ENCODE results near the gene CD69.

CD69 gene

DNA sequence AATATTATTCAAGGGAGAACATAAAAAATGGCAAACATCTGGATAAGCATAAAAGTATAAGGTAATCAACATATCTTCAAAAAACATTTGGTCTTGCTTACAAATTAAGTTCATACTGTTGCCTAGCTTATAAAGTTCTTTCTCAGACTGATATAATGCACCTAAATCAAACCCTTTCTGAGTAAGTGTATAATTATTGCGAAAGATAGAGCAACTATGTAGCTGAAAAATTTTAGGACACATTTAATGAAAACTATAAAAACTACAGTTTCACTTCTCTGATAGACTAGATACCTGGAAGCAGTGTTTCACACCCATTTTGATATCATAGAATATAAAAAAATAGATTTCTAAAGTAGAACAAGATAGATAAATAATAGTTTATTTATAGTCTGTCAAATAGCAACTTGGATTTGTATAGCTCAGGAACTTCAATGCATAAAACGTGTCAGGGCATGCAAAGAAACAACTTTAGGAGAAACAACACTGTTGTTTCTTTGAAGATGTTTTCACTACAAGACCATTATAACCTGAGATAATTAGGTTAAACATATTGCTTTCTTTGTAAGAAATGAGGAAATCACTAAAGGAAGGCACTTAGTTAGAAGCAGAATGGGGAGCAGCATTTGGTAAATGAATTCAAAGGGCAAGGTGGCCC lies 35.4 kb downstream of the CD69 start:
- in situ Hi-C loops (cut with MboI; ENCODE audit: low sequenced_read_pairs): no loop called here

GRCh38 chr12:9724023-9724422 lies 36.7 kb downstream of the CD69 start:
- in situ Hi-C loops (cut with MboI; ENCODE audit: low sequenced_read_pairs): loop anchor here (25.0 kb wide), 1 partner anchor 387 kb away; no protein-coding TSS in a partner anchor

DNA sequence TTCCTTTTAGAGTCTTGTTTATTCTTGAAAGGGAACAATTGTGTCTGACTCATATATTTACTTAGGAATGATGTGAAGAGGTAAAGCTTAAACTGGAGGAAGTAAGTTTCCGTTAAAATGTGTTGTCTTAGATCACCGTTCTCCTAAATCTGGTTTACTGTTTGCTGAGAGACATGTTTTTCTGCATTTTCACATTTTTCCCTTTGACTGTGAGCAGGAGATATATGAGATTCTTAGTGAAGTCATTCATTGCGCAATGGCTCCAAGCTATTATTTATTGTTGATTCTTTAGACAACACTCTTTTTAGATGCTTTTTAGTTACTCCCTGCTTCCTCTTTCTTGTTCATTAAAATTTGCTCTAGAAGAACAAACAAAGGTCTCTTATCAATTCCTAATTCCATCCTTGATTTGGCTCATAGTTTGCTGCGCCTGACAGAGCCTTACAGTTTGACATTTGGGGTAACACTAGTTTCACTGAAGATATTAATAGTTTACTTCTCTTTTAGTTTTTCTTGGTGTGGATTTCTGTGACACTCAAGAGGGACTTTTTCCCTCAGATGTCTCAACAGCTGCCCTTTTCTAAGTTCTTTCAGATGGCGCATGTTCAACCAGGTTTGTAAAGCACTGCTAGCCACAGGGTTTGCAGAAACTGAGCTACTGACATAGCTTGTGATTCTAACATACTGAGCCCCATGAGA lies 39.2 kb downstream of the CD69 start:
- in situ Hi-C loops (cut with MboI; ENCODE audit: low sequenced_read_pairs): loop anchor here (25.0 kb wide), 1 partner anchor 384 kb away; no protein-coding TSS in a partner anchor

- in situ Hi-C loops (cut with MboI; ENCODE audit: low sequenced_read_pairs): loop anchor here (25.0 kb wide), 1 partner anchor 382 kb away; no protein-coding TSS in a partner anchor
Measured at GRCh38 chr12:9719790-9720189, 40.9 kb downstream of the CD69 start.

GRCh38 chr12:9718968-9719367 lies 41.7 kb downstream of the CD69 start:
- in situ Hi-C loops (cut with MboI; ENCODE audit: low sequenced_read_pairs): loop anchor here (25.0 kb wide), 1 partner anchor 382 kb away; no protein-coding TSS in a partner anchor

- in situ Hi-C loops (cut with MboI; ENCODE audit: low sequenced_read_pairs): loop anchor here (25.0 kb wide), 1 partner anchor 380 kb away; no protein-coding TSS in a partner anchor
Measured at GRCh38 chr12:9717070-9717925, 43.4 kb downstream of the CD69 start.

DNA sequence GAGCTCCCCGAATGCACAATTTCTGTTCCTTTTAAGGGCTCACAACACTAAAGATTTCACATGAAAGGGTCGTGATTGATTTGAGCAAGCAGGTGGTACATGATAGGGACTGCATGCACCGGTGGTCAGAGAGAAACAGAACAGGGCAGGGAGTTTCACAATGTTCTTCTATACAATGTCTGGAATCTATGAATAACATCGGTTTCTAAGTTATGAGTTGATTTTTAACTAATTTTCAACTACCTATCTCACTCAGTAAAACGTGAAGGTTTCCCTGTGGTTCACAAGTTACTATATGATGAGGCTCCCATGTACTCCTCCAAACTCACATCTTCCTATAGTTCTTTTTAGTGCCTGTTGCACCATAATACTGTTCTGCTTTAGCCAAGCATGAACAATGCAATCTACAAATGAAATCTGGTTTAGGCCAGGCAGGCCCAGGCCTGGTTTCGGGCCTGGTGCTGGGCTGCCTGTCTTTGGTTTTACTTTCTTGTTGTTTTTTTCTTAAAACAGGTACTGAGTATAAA lies 47.6 kb downstream of the CD69 start:
- in situ Hi-C loops (cut with MboI; ENCODE audit: low sequenced_read_pairs): loop anchor here (25.0 kb wide), 1 partner anchor 376 kb away; no protein-coding TSS in a partner anchor

DNA sequence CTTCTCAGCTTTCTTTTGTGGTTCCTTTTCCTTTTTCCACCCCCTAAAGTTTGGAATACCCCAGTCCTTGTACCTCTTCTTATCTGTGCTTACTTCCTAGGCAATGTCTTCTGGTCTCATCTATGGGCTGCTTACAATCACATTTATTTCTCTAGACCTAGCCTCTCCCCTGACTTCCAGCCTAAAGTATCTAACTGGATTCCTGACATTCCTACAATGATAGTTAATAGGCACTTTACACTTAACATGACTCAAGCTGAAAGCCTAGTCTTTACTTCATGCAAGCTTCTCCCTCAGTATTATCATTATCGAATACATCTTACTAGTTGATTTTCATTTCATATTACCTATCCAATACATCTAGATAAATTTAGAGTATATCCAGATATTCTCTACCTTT lies 49.0 kb downstream of the CD69 start:
- in situ Hi-C loops (cut with MboI; ENCODE audit: low sequenced_read_pairs): loop anchor here (25.0 kb wide), 1 partner anchor 374 kb away; no protein-coding TSS in a partner anchor

DNA sequence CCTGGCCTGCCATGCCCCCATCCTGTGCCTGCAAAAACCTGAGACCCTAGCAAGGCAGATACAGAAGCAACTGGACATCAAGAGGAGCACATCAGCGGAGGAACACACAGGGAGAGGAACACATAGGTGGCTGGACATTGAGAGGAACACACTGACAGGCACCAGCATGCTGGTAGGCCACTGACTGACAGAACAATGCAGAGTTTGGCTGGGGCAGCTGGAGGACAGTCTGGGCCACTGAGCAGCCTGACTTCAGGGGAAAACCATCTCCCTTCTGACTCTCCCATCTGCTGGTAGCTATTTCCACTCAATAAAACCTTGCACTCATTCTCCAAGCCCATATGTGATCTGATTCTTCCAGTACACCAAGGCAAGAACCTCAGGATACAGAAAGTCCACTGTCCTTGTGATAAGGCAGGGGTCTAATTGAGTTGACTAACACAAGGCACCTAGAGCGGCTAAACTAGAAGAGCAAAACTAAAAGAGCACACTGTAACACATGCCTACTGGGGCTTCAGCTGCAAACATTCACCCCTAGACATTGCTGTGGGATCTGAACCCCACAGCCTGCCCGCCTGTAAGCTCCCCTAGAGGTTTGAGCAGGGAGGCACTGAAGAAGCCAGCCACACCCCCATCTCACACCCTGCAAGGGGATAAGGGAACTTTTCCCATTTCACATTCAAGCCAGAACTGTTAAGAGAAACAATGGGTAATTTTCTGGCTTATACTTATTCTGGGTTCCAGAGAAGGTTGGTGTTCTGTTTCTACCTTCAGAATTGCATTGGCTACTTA lies 49.9 kb downstream of the CD69 start:
- in situ Hi-C loops (cut with MboI; ENCODE audit: low sequenced_read_pairs): loop anchor here (25.0 kb wide), 1 partner anchor 373 kb away; no protein-coding TSS in a partner anchor

DNA sequence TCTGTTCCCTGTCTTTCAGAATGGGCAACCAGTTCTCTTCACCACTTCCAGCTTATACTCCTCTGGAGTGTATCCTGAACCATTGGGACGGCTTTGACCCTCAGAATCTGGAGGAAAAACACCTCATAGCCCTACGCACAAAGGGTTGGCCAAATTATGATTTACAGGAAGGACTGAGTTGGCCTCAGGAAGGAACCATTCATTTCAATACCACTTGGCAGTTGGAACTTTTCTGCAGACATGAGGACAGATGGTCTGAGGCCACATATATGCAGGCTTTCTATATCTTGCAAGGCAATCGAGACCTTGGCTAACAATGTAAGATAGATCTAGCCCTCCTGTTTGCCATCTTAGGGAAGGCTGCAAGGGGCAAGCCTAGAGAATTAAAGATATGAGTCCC lies 51.8 kb downstream of the CD69 start:
- in situ Hi-C loops (cut with MboI; ENCODE audit: low sequenced_read_pairs): loop anchor here (25.0 kb wide), 1 partner anchor 372 kb away; no protein-coding TSS in a partner anchor

- in situ Hi-C loops (cut with MboI; ENCODE audit: low sequenced_read_pairs): loop anchor here (25.0 kb wide), 1 partner anchor 371 kb away; no protein-coding TSS in a partner anchor
Measured at GRCh38 chr12:9707864-9708808, 52.6 kb downstream of the CD69 start.

DNA sequence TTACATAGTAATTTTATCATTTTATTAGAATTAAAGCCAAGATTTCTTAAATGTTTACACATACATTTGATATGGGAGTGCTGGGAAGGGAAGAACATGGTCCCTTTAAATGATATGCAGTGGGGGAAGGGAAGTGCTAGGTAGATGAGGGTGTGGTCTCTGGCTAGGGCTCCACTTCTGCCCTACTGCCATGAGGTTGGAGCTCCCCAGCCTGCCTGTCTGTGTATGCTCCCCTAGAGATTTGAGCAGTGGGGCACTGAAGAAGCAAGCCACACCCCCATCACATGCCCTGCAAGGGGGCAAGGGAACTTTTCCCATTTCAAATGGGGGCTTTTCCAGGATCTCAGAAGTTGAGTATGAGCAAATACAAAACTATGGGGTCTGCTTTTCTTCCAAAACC lies 53.3 kb downstream of the CD69 start:
- in situ Hi-C loops (cut with MboI; ENCODE audit: low sequenced_read_pairs): loop anchor here (25.0 kb wide), 1 partner anchor 370 kb away; no protein-coding TSS in a partner anchor

GRCh38 chr12:9706086-9706685 lies 54.5 kb downstream of the CD69 start:
- in situ Hi-C loops (cut with MboI; ENCODE audit: low sequenced_read_pairs): loop anchor here (25.0 kb wide), 1 partner anchor 369 kb away; no protein-coding TSS in a partner anchor

DNA sequence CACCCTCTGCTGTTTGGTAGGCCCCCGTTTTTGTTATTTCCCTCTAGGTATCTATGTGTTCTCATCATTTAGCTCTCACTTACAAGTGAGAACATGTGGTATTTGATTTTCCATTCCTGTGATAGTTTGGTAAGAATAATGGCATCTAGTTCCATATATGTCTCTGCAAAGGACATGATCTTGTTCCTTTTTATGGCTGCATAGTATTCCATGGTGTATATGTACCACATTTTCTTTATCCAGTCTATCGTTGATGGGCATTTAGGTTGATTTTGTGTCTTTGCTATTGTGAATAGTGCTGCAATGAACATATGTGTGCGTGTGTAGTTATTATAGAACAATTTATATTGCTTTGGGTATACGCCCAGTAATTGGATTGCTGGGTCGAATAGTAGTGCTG lies 56.1 kb downstream of the CD69 start:
- in situ Hi-C loops (cut with MboI; ENCODE audit: low sequenced_read_pairs): loop anchor here (25.0 kb wide), 1 partner anchor 367 kb away; no protein-coding TSS in a partner anchor

Data from HL-60/S4 treated with retinoic acid at 250 ng/mL for 4 days and 3 days (cell line).